GM19438 (cell line): ENCODE results near the gene ATRN.
"Not testable (repeated sequence)": the region's sequence is repeated elsewhere in the genome, so short reads cannot be mapped to it uniquely, and the experiment has no call there.

Experiments used
- ATAC-seq: cut with Tn5 transposase; IDR thresholded peaks from one replicate; pipeline ENCODE4 v1.9.1; 2021; ENCODE audit warnings: low read depth; ENCODE audit not compliant: unreplicated experiment

The ATRN gene

DNA sequence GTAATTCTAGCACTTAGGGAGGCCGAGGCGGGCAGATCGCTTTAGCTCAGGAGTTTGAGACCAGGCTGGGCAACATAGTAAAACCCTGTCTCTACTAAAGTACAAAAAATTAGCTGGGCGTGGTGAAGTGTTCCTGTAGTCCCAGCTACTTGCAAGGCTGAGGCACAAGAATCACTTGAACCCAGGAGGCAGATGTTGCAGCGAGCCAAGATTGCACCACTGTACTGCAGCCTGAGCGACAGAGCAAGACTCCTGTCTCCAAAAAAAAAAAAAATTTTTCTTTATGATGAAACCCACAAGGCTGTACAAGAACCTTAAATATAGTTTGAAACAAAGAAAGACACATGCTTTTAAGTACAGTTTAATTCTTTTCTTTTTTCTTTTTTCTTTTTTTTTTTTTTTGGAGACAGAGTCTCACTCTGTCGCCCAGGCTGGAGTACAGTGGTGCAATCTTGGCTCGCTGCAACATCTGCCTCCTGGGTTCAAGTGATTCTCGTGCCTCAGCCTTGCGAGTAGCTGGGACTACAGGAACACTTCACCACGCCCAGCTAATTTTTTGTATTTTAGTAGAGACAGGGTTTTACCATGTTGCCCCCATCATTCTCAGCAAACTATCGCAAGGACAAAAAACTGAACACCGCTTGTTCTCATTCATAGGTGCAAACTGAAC, 144.5 kb downstream of the ATRN start:
- not testable (repeated sequence) for ATAC-seq

DNA sequence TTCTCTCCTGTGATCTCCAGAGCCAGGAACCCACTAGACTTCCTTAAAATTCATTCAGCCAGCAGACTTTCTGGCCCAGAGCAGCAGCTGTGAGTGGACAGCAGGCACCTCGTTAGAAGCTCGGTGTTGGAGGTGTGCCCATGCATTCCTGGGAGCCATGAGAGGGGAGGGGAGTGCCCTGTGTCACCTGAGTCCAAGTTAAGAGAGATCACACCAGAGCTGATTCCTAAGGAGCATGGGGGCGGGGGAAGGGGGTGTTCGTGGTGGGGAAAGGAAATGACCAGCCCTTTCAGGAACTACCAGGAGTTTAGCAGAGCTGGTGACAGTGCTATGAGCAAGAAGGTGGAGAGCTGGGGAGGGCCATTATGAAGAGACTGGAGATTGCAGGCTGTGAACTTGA, 145.4 kb downstream of the ATRN start:
- no peak for ATAC-seq

- ATAC-seq = no peak
These were observed 150.3 kb downstream of the ATRN start for GRCh38 chr20:3621111-3621510.

DNA sequence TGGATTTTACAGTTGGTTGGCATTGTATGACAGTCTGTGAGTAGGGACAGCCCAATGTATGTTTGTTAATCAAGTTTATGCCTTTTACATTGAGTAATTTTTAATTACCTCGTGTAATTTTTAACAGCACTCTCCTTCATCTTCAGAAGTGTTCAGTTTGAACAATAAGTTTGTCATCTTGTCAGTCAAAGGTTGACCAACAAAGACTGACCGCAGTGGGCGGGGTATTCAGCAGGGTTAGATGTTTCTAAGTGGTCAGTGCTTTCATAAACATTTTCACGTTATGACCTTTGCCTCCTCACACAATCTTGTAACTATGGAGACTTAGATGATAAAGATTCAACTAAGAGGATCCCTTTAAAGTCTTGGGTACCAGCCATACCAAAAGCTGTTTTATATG, 151.6 kb downstream of the ATRN start:
- ATAC-seq = no peak

GRCh38 chr20:3627476-3627875, 156.7 kb downstream of the ATRN start:
- ATAC-seq = no peak

DNA sequence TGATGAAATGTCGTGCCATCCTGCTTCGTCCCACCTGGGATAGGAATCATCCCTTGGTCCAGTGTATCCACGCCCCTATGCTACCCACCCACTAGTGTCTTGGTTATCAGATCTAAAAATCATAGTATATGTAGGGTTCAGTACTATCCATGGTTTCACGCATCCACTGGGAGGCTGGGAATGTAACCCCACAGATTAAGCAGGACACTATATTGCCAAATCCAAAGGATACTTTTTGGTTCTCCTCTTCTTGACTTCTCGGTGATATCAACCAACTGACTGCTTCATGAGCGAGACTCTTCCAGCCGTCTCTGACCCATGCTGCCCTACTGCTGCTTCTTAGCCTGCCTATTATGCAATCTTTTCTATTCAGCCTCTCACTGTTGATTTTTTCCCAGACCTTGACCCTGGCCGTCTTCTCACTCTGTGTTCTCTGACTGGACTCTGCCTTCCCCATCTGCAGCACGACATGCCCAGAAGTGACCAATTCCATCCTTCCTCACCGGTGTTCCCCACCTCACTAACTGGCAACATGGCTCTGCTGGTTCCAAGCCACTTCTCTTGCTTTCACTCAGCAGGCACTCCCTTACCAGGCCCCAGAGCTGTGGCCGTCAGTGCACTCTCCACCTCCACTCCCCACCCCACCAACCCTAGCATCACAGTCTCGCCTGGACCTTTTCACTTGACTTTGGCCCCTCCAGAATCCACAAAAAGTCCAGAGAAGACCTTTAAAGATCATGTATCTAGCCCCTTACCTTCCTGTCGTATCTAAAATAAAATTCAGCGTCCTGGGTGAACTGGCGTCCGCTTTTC, 157.9 kb downstream of the ATRN start:
- no peak for ATAC-seq

DNA sequence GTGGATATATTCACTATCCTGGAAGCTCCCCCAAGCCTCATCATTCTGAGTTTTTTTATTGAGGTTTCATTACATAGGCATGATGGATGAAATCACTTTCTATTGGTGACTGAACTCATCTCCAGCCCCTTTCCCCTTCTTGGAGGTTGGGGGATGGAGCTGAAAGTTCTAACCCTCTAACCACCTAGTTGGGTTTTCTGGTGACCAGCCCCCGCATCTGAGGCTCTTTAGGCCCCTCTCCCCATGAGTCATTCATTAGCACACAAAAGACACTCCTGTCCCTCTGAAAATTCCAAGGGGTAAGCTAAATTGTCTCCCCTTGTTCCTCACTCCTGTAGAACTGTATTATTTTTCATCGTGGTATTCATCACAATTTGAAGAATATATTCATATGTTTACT, 159.1 kb downstream of the ATRN start:
- no peak for ATAC-seq

GRCh38 chr20:3630429-3630828, 159.6 kb downstream of the ATRN start:
- no peak for ATAC-seq

DNA sequence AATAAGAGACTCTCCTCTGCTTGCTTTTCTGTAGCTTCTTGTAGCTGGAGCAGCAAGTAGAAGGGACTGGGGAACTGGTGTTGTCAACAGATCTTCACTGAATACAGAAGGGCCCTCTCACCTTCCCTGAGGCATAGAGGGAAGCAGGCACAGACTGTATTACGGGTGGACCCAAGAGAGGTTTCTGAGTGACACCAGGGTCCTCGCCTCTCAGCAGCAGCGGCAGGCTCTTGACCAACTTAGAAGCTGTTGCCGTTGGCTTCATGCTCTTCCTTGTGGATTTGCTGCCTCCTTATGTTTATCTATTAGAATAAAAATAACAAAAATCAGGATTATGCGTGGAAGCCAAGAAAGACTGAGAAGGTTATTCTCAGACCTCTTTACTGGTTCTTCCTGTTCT, 160.7 kb downstream of the ATRN start:
- no peak for ATAC-seq

GRCh38 chr20:3632311-3633004, 161.6 kb downstream of the ATRN start:
- no peak for ATAC-seq

- ATAC-seq = no peak
These were observed 163.2 kb downstream of the ATRN start for GRCh38 chr20:3633913-3634478.

DNA sequence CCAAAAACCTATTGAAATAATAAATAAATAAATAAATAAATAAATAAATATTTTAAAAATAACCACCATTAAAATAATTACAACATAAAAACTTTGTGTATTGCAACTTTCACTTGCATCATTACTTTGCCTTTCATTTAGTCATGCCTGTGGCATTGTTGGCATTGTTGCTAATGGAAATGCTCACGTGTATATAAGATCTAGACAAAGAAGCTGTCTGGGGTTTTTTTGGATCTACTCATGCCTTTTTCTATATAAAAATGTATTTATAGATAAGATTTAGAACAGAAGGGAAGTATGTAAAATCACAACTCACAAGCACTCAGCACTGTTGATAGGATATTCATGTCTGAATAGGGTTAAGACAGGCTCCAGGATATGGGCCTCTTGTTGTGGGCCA, 164.5 kb downstream of the ATRN start:
- ATAC-seq = no peak

GRCh38 chr20:3640259-3640658, 169.4 kb downstream of the ATRN start:
- ATAC-seq = no peak

DNA sequence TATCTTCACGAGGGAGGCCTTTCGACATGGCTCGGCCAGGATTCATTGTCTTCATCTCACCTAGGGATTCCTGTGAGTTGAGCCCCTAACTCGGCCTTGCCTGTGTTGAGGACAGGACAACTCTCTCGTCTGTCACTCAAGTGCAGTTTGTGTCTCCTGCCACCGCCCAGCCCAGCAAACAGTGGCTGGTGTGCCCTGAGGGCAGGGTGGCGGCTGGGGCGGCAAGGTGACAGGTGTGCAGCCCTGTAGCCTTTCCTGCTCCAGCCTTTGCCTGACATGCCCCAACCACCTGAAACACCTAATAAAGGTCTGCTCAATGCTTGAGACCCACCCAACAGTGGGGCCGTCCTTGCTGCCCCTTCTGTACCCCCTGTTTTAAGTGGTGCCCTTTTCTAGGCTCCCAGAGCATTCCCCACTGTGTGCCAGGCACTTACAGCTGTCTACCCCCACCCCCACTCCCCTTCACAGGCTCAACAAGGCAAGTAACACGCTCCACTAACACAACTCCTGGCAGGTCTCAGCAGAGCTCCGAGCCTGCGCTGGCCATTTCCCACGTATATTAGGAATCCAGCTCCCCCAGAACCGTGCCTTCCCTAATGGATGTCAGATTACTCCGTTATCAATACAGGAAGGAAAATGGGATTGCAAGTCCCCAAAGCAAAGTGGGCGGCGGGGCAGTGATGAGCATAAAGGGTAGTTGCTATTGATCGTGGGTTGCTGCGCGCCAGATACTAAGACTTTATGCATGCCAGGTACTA, 174.7 kb downstream of the ATRN start:
- ATAC-seq = no peak

DNA sequence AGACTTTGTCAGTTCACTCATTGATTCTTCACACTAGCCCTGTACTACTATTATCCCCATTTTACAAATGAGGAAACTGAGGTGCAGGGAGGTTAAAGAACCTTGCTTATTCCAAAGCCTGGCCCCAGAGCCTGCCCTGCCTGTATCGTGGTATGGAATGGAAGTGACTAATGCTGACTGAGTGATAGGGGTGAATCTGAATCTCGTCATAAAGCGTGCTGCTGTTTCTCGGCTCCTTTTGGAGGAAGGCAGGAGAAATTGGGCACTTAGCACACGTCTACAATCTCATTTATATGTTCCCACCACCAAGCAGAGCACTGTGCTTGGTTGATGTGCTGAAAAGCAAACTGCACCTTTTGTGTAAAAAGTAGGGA, 175.2 kb downstream of the ATRN start:
- ATAC-seq = no peak

DNA sequence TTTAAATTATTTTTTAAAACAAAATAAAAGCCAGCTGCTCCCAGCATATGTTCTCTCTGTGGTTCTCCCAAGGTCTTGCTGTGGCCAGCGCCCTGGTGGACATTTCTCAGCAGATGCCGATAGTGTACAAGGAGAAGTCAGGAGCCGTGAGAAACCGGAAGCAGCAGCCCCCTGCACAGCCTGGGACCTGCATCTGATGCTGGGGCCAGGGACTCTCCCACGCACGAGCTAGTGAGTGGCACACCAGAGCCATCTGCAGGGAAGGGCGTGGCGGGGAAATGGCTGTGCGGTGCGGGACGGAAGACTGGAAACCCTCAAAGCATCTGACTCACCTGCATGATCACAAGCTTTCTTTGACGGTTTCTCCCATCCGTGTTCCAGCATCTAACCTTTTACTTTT, 175.8 kb downstream of the ATRN start:
- no peak for ATAC-seq

DNA sequence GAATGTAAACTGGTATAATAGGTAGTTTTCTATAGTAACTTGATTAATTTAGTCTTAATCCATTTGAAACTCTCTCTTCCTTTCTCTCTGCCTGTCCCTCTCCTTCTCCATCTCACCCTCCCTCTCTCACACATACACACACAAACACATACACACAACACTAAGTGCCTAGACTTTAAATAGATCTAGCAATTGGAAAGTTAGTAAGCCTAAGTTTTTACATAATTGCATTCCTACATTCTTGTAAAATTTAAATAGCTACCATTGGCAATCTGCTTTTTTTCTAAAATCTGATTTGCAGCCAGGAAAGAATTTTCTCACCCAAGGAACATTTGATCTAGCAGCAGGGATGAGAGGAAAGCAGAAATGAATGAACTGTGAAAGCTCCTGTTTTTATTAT, 176.7 kb downstream of the ATRN start:
- ATAC-seq = no peak

GRCh38 chr20:3648951-3649350, 178.1 kb downstream of the ATRN start:
- no peak for ATAC-seq

DNA sequence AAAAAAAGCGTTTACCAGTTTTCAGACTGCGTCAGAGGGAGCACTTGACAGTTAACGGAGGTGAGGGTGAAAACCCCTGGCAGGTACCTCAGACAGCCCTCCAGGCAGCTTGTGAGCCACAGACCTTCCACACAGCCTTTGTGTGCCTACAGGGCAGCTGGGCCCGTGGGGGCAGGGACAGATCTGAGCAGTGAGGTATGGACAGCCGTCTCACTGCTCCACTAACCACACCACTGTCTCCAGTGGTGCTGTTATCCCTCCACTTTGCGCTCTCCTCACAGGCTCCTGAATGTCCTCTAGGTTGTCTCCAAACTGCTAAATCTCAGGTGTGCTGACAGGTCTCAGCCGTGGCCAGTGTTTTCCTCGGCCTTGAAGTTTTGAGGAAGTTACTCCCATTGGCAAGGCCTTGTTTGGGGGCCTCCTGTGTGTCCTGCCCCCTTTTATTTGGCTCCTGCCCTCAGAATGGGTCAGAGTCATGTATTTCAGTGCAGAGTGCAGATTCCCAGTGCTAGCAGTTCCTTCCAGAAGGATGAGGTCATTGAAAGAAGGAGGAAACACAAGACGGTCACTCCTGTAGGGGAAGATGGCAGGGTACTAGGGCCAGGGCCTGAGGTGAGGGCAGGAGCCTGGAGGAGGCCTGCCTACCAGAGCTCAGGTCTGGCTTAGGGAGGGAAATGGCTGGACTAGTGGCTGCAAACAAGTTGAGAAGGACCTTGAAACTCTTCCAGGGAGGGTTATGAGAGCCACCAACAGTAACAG, 180.6 kb downstream of the ATRN start:
- ATAC-seq = no peak

DNA sequence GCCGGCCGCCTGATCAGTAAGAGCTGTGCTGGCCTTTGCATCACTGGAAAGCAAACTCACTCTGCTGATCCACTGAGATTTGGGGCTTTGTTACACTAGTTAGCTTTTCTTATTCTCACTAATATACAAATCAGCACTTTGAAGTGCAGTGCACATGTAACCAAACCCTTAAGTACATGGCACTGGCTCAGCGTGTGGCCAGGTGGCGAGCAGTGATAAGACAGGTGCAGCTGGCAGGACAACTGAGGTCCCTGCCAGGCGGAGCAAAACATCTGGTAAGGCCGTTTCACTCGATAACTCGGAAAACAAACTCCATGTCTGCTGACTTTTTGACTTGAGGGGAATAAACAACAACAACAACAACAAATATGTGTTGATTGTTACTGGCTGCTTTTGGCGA, 181.4 kb downstream of the ATRN start:
- ATAC-seq = no peak
